SK-N-DZ (cell line): ENCODE measurements around the gene VMP1.
"Not testable (repeated sequence)": the region's sequence is repeated elsewhere in the genome, so short reads cannot be mapped to it uniquely, and the experiment has no call there.

ENCODE experiments used
- DNase-seq: peaks from one replicate; pipeline ENCODE4 v3.0.0-alpha.2; 2015; ENCODE audit warnings: low spot score

VMP1 gene

GRCh38 chr17:59776577-59776976, 69.1 kb downstream of the VMP1 start:
- DNase-seq, result no peak

- no peak for DNase-seq
These were observed 69.6 kb downstream of the VMP1 start for GRCh38 chr17:59777033-59777432.

- DNase-seq, result no peak
These were observed 71.5 kb downstream of the VMP1 start for GRCh38 chr17:59778996-59779395.

GRCh38 chr17:59779521-59779920, 72.1 kb downstream of the VMP1 start:
- no peak for DNase-seq

- not testable (repeated sequence) for DNase-seq
These were observed 73.1 kb downstream of the VMP1 start for GRCh38 chr17:59780548-59780947.

- peak; percentile 10 for DNase-seq
These were observed 76.0 kb downstream of the VMP1 start for GRCh38 chr17:59783221-59784047.

GRCh38 chr17:59785091-59785799, 77.8 kb downstream of the VMP1 start:
- no peak for DNase-seq

GRCh38 chr17:59786213-59786535, 78.7 kb downstream of the VMP1 start:
- DNase-seq, result no peak

- DNase-seq, result no peak
These were observed 79.3 kb downstream of the VMP1 start for GRCh38 chr17:59786536-59787319.

GRCh38 chr17:59789849-59790248, 82.4 kb downstream of the VMP1 start:
- DNase-seq, result not testable (repeated sequence)

- not testable (repeated sequence) for DNase-seq
These were observed 83.0 kb downstream of the VMP1 start for GRCh38 chr17:59790418-59790817.

GRCh38 chr17:59790910-59791309, 83.5 kb downstream of the VMP1 start:
- no peak for DNase-seq

GRCh38 chr17:59791603-59792457, 84.4 kb downstream of the VMP1 start:
- DNase-seq, result no peak

GRCh38 chr17:59792458-59792823, 85.0 kb downstream of the VMP1 start:
- not testable (repeated sequence) for DNase-seq

- DNase-seq, result no peak
These were observed 85.8 kb downstream of the VMP1 start for GRCh38 chr17:59793205-59793604.

GRCh38 chr17:59796138-59796537, 88.7 kb downstream of the VMP1 start:
- DNase-seq, result no peak

GRCh38 chr17:59796785-59797205, 89.3 kb downstream of the VMP1 start:
- DNase-seq, result no peak

GRCh38 chr17:59798111-59798510, 90.7 kb downstream of the VMP1 start:
- DNase-seq, result no peak

GRCh38 chr17:59800530-59800942, 93.1 kb downstream of the VMP1 start:
- no peak for DNase-seq

- DNase-seq, result no peak
These were observed 94.7 kb downstream of the VMP1 start for GRCh38 chr17:59802160-59802559.

GRCh38 chr17:59804901-59805465, 97.5 kb downstream of the VMP1 start:
- DNase-seq, result peak; percentile 13
